Spleen (tissue), 7 donors: ENCODE results near the gene ZNF496.

Source experiments
- POLR2A ChIP-seq, 3 donors: fragments of 450-650 bp; IDR thresholded peaks; one replicate each; pipeline ENCODE4 v1.5.1; 2017; ENCODE audit warnings: antibody characterized with exemption in 3 of 3, mild to moderate bottlenecking in 1 of 3
- POLR2AphosphoS5 ChIP-seq, 3 donors: sonication (generic); formaldehyde crosslinking; IDR thresholded peaks; one replicate each; pipeline ENCODE4 v1.5.1; 2017; ENCODE audit warnings: antibody characterized with exemption in 3 of 3
- TF ChIP-seq, protein P1 (sequence below), 11 experiments: fragments of 200-600 bp in 7 of 11; fragments of 450-650 bp in 4 of 11; sonication (generic) in 4 of 11; IDR thresholded peaks in 8 of 11; conservative IDR thresholded peaks in 3 of 11; 1 replicate in 7 of 11; 2 replicates in 4 of 11; pipeline versions ENCODE4 v1.4.0 to v1.8.0; 2016 to 2021; ENCODE audit warnings: antibody characterized with exemption in 11 of 11, inconsistent platforms in 4 of 11, mild to moderate bottlenecking in 1 of 11
- donor health status: DM: no; HTN: no; CAD: no; lungs with moderate emphysema.
- donor health status: DM: no; HTN: no; CAD: no.
- donor health status: DM: no; HTN: no; CAD: no.

DNA sequence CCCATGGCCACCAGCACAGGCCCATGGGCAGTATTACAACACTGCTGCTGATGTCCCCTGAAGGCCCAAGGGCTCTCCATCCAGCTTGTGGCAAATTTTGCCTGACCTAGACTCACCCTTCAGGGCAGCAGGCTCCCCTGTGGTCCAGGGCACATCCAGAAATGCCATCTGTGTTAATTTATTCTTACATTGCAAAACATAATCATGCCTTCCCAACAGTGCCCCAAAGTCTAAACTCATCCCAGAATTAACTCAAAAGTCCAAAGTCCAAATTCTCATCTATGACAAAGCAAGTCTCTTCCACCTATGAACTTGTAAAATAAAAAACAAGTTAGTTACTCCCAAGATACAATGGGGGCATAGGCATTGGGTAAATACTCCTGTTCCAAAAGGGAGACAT lies 62.5 kb downstream of the ZNF496 start:
- TF ChIP-seq POLR2AphosphoS5 (IDR thresholded peaks at IDR 0.05): no peak
- TF ChIP-seq, protein P1, sequence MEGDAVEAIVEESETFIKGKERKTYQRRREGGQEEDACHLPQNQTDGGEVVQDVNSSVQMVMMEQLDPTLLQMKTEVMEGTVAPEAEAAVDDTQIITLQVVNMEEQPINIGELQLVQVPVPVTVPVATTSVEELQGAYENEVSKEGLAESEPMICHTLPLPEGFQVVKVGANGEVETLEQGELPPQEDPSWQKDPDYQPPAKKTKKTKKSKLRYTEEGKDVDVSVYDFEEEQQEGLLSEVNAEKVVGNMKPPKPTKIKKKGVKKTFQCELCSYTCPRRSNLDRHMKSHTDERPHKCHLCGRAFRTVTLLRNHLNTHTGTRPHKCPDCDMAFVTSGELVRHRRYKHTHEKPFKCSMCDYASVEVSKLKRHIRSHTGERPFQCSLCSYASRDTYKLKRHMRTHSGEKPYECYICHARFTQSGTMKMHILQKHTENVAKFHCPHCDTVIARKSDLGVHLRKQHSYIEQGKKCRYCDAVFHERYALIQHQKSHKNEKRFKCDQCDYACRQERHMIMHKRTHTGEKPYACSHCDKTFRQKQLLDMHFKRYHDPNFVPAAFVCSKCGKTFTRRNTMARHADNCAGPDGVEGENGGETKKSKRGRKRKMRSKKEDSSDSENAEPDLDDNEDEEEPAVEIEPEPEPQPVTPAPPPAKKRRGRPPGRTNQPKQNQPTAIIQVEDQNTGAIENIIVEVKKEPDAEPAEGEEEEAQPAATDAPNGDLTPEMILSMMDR (IDR thresholded peaks at IDR 0.05 in 8 of 11, conservative IDR thresholded peaks at IDR 0.05 in 3 of 11): no peak
- TF ChIP-seq POLR2A (IDR thresholded peaks at IDR 0.05): no peak
